Astrocyte (in vitro differentiated cells and primary cell): ENCODE results near the gene APBB2.

Source experiments
- EZH2 ChIP-seq: IDR thresholded peaks from 2 replicates; pipeline ENCODE4 v1.6.1; 2012; ENCODE audit warnings: mild to moderate bottlenecking, low read length, inconsistent platforms; ENCODE audit not compliant: insufficient read depth
- TF ChIP-seq, protein P1 (sequence below): IDR thresholded peaks from 2 replicates; pipeline ENCODE4 v1.5.1; 2011; ENCODE audit warnings: low read depth, mild to moderate bottlenecking, inconsistent platforms, low read length, moderate library complexity; ENCODE audit not compliant: insufficient read depth

DNA sequence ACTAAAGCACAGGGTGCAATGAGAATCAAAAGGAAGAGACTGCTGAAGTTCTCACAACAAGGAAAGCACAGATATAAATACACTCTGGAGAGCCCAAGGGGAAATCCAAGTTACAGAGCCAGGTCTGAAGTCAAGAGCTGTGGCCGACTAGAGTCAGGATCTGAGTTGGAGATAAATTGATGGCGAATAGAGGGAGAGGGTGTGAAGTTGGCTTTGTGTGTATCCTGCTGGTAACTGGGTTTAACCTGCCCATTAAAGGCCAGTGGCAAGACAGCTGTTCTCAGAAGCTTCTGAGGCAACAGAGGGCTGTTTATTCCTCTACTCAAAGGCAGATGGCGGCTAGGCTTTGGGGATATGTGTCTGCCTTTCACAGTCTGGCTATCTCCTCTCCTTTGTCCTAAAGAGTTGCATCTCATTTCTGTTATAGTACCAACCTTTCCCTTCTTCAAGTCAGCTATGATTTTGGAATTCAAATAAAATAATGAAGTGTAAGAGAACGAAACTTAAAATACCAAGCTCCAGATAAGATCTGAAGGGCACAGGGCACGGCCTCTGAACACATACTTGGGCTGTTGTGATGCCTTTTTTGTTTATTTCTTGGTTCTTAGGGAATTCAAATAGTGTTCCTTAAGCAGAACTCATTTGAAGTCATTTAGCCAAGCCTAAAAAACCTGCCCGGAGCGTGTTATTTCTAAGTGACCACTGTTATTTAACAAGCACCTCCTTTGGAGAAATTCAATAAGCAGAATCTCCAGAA, 142.1 kb downstream of the APBB2 start:
- TF ChIP-seq, protein P1, sequence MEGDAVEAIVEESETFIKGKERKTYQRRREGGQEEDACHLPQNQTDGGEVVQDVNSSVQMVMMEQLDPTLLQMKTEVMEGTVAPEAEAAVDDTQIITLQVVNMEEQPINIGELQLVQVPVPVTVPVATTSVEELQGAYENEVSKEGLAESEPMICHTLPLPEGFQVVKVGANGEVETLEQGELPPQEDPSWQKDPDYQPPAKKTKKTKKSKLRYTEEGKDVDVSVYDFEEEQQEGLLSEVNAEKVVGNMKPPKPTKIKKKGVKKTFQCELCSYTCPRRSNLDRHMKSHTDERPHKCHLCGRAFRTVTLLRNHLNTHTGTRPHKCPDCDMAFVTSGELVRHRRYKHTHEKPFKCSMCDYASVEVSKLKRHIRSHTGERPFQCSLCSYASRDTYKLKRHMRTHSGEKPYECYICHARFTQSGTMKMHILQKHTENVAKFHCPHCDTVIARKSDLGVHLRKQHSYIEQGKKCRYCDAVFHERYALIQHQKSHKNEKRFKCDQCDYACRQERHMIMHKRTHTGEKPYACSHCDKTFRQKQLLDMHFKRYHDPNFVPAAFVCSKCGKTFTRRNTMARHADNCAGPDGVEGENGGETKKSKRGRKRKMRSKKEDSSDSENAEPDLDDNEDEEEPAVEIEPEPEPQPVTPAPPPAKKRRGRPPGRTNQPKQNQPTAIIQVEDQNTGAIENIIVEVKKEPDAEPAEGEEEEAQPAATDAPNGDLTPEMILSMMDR: no peak
- TF ChIP-seq EZH2: no peak
